Left lung (tissue), 10 donors: ENCODE results near the gene CABP4. TPM values are rescaled to one million over a fixed set of nuclear protein-coding genes. Genes with fewer than 3 reads are reported as not detected.

Source experiments
- ATAC-seq: fragments of 200-7000 bp; cut with Tn5 transposase; one replicate; pipeline ENCODE4 v1.9.1; 2020; ENCODE audit warnings: moderate library complexity
- DNase-seq, 4 donors: peaks; one replicate each; pipeline ENCODE4 v3.0.0-alpha.2; 2013 to 2020
- H3K27ac ChIP-seq, 2 donors: fragments of 200-600 bp; sonication (generic) in 1 of 2; one replicate each; pipeline versions ENCODE4 v1.5.0 to v1.8.0; 2020 to 2021
- H3K27me3 ChIP-seq, 2 donors: fragments of 200-600 bp; sonication (generic) in 1 of 2; one replicate each; pipeline versions ENCODE4 v1.5.0 to v1.8.0; 2020 to 2021
- H3K36me3 ChIP-seq, 2 donors: fragments of 200-600 bp; sonication (generic) in 1 of 2; one replicate each; pipeline versions ENCODE4 v1.5.0 to v1.8.0; 2020 to 2021
- H3K4me1 ChIP-seq, 2 donors: fragments of 200-600 bp; one replicate each; pipeline ENCODE4 v1.8.0; 2021
- H3K4me3 ChIP-seq, 2 donors: fragments of 200-600 bp; sonication (generic) in 1 of 2; one replicate each; pipeline versions ENCODE4 v1.5.0 to v1.8.0; 2020 to 2021; ENCODE audit warnings: mild to moderate bottlenecking in 1 of 2
- H3K9me3 ChIP-seq, 2 donors: fragments of 200-600 bp; sonication (generic) in 1 of 2; one replicate each; pipeline versions ENCODE4 v1.5.0 to v1.8.0; 2020 to 2021
- intact Hi-C, 2 donors: fragments of 100-400 bp; cut with DNase I; formaldehyde crosslinking; loops; one replicate each; pipeline versions ENCODE4 v1.11.2 to v1.14.2; 2022
- polyA plus RNA-seq, 6 donors: library from polyadenylated mRNA; unstranded; fragments of 120-200 nt; gene quantifications; one replicate each; pipeline ENCODE4 v1.2.1, GENCODE V29; 2013; ENCODE audit not compliant: insufficient read length in 6 of 6
- total RNA-seq, 2 donors: library from RNA; stranded (reverse); fragmentation: NEBNext Ultra II Directional; extraction: Animal tissue kit (Norgen Biotek cat#: 25700); gene quantifications; one replicate each; pipeline ENCODE4 v1.2.1, GENCODE V29; 2021
- TF ChIP-seq, protein P1 (sequence below), 2 donors: fragments of 200-600 bp; sonication (generic) in 1 of 2; IDR thresholded peaks; one replicate each; pipeline versions ENCODE4 v1.5.0 to v1.8.0; 2021; ENCODE audit warnings: antibody characterized with exemption in 2 of 2
- donor health status: DM: no; HTN: yes; CAD: no.
- donor health status: DM: no; HTN: no; CAD: no.

CABP4 gene
- total and polyA plus RNA-seq, 8 donors, result 1.4 to 2.8 (median 2.2) TPM

GRCh38 chr11:67436459-67437081 is 18.6 kb upstream of the CABP4 start:
- peaks cover 0 to 95% of the 10 kb centered on the region in 2 donors for H3K36me3 ChIP-seq

DNA sequence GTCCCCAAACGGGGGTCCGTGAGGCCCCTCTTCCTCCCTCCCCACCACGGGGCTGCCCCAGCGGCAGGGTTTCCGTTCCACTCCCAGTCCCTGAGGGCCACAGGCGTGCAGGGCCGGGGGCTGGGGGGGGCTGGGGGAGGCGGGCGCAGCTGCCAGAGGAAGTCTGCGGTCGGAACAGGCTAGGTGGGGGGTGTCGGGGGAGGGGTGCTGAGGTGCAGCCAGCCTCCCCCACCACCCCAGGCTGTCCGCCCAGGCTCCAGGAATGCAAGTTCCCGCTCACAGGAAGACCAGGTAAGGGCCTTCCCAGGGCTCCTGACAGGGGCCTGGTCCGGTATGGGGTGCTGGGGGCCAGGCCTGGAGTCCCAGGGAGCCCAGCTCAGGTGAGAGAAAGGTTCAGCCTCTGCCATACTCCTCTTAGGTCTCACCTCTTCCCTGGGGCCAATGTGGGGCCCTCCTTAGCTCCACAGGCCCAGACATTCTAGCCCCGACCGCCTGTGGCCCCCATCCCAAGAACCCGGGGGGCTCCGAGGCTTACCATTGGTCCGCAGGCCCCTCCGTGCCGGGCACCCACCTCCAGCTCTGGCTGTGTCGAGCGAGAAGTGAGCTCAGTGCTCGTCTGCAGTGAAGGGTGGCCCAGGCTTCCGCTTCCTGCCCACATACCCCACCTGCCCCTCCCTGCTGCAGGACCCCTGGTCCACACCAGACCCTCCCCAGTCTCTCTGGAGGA is 17.9 kb upstream of the CABP4 start, which contains the start of gene PTPRCAP:
Gene PTPRCAP (minus strand): TSS at position 601 of the 727 bp plus-strand sequence. CDS start 63 bp downstream, at position 538.
- Histone ChIP-seq H3K4me3 (peak within 1 kb of the TSS in 1 of 2 donors; percentile 34), H3K27ac (peak within 1 kb of the TSS in 1 of 2 donors; percentile 45)
- intact Hi-C loops, result no loop called here

More at GRCh38 chr11:67436459-67437081, 18.6 kb upstream of the CABP4 start:
- Histone ChIP-seq H3K9me3 (no peaks in the 10 kb centered on the region), H3K4me3 (peak overlapping the region in 1 of 2 donors; percentile 34), H3K4me1 (peaks cover 0 to 58% of the 10 kb centered on the region in 2 donors), H3K27ac (peak overlapping the region in 1 of 2 donors; percentile 45), H3K27me3 (no peaks in the 10 kb centered on the region)
- TF ChIP-seq, protein P1, sequence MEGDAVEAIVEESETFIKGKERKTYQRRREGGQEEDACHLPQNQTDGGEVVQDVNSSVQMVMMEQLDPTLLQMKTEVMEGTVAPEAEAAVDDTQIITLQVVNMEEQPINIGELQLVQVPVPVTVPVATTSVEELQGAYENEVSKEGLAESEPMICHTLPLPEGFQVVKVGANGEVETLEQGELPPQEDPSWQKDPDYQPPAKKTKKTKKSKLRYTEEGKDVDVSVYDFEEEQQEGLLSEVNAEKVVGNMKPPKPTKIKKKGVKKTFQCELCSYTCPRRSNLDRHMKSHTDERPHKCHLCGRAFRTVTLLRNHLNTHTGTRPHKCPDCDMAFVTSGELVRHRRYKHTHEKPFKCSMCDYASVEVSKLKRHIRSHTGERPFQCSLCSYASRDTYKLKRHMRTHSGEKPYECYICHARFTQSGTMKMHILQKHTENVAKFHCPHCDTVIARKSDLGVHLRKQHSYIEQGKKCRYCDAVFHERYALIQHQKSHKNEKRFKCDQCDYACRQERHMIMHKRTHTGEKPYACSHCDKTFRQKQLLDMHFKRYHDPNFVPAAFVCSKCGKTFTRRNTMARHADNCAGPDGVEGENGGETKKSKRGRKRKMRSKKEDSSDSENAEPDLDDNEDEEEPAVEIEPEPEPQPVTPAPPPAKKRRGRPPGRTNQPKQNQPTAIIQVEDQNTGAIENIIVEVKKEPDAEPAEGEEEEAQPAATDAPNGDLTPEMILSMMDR (IDR thresholded peaks at IDR 0.05), result no peak
- DNase-seq (peak in 1 of 4 donors; percentile 72), ATAC-seq (no peak)
- intact Hi-C loops, result no loop called here

DNA sequence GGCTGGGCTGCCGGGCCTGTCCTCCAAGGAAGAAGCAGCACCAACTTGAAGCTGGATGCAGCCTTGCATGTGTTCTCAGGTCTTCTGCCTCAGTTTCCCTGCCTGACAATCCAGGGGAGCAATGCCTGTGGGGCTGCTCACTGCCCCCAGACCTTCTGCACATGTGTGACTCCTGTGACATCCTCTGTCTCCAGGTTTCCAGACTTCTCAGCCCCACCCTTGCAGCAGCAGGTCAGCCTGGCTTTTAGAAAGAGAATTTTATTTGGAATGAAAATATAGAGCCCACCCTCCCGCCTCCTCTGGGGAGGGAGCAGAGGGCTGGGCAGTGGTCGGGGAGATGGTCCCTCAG is 17.4 kb upstream of the CABP4 start:
- peaks cover 0 to 90% of the 10 kb centered on the region in 2 donors for H3K36me3 ChIP-seq
- peak overlapping the region in 1 of 2 donors; percentile 45 for H3K27ac ChIP-seq
- no peaks in the 10 kb centered on the region for H3K27me3 ChIP-seq
- H3K4me1 ChIP-seq, result peaks cover 6 to 70% of the 10 kb centered on the region in 2 donors
- DNase-seq (no peak), ATAC-seq (no peak)
- peak overlapping the region in 1 of 2 donors; percentile 34 for H3K4me3 ChIP-seq
- intact Hi-C loops, result no loop called here
- H3K9me3 ChIP-seq, result no peaks in the 10 kb centered on the region
- TF ChIP-seq, protein P1 (IDR thresholded peaks at IDR 0.05), result no peak

More for the DNA sequence above, 17.9 kb upstream of the CABP4 start, which contains the start of gene PTPRCAP:
- Histone ChIP-seq H3K9me3 (no peaks in the 10 kb centered on the region), H3K27me3 (no peaks in the 10 kb centered on the region), H3K36me3 (peaks cover 0 to 95% of the 10 kb centered on the region in 2 donors), H3K4me1 (peaks cover under 1 to 64% of the 10 kb centered on the region in 2 donors)
- DNase-seq (peak in 1 of 4 donors; percentile 72), ATAC-seq (peak; percentile 7)
- TF ChIP-seq, protein P1 (IDR thresholded peaks at IDR 0.05), result no peak

- DNase-seq (peak in 1 of 4 donors; percentile 81), ATAC-seq (no peak)
- intact Hi-C loops, result no loop called here
- Histone ChIP-seq H3K4me1 (peaks cover 6 to 73% of the 10 kb centered on the region in 2 donors), H3K27ac (peak overlapping the region in 1 of 2 donors; percentile 45), H3K4me3 (peak overlapping the region in 1 of 2 donors; percentile 34), H3K9me3 (no peaks in the 10 kb centered on the region), H3K27me3 (no peaks in the 10 kb centered on the region), H3K36me3 (peaks cover 0 to 85% of the 10 kb centered on the region in 2 donors)
- TF ChIP-seq, protein P1 (IDR thresholded peaks at IDR 0.05), result no peak
These were observed 16.8 kb upstream of the CABP4 start for GRCh38 chr11:67438158-67438902.
